GM19238 (cell line): ENCODE measurements around the gene TDRKH.

Source experiments
- DNase-seq: peaks from one replicate; pipeline ENCODE4 v3.0.0; 2011; ENCODE audit warnings: low spot score; ENCODE audit not compliant: insufficient read length

TDRKH gene

GRCh38 chr1:151823175-151823574 is 32.9 kb upstream of the TDRKH start:
- DNase-seq = no peak

DNA sequence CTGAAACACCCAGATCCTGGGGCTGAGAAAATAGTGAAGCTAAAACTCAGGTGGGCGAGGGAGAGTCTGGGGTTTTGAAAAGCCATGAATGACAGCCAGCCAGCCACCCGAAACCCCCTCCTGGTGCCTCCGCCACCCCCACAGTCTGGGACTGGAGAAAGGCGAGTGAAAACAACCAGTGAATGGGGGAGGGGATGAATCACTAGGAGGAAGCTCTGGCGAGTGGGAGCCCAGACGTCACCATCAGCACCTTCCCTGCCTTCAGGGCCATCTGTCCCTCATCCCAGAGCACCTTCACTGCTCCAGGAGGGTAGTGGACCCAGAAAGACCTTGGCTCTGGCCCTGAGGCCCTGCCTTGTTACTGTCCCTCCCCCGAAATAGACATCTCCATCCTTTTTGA is 32.1 kb upstream of the TDRKH start:
- DNase-seq = no peak

DNA sequence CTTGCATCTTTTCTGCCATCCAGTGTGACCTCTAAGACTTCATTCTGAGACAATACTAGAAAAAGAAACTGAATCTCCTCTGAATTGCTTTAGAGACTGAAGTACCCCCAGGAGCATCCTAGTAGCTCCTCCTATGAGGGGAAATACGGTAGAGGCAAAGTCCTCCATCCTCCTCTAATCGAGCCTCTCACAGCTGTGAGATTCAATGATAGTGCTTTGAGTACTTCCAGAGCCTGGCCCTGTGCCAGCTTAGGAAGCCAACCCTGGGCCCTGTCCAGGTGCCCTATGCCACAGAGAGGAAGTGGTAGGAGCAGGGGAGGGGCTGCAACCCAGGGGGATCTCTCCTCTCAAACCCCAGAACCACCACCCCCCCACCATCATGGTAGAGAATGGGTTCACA is 30.6 kb upstream of the TDRKH start:
- DNase-seq = no peak

- no peak for DNase-seq
These were observed 29.8 kb upstream of the TDRKH start for GRCh38 chr1:151819976-151820623.

DNA sequence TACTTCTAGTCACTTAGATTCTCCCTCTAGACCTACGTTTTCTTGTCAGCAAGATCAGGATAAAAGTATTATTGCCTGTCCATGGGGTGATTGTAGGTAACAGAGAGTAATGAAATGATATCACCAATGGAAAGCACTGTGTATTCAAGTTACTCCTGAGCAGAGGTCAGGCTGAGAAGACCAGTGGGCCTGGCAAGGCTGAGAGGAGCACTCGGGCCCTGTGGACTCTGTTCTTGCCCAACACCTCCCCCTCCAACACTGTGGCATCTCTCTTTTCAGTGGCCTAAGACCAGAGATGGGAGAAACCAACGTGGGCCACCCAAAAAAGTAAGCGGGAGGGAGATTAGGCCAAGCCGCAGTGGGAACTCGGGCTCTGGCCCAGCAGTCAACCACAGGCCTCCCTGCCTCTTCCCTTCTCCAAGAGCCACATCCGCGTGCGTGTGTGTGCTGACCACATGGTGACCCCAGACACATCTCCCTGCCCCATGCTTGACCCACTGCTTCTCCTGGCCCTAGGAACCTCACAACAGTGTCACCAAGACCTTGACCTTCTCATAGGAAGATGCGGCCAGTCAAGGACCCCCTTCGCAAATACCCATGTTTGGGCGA is 29.0 kb upstream of the TDRKH start:
- no peak for DNase-seq

- DNase-seq = no peak
These were observed 27.0 kb upstream of the TDRKH start for GRCh38 chr1:151817353-151817730.

DNA sequence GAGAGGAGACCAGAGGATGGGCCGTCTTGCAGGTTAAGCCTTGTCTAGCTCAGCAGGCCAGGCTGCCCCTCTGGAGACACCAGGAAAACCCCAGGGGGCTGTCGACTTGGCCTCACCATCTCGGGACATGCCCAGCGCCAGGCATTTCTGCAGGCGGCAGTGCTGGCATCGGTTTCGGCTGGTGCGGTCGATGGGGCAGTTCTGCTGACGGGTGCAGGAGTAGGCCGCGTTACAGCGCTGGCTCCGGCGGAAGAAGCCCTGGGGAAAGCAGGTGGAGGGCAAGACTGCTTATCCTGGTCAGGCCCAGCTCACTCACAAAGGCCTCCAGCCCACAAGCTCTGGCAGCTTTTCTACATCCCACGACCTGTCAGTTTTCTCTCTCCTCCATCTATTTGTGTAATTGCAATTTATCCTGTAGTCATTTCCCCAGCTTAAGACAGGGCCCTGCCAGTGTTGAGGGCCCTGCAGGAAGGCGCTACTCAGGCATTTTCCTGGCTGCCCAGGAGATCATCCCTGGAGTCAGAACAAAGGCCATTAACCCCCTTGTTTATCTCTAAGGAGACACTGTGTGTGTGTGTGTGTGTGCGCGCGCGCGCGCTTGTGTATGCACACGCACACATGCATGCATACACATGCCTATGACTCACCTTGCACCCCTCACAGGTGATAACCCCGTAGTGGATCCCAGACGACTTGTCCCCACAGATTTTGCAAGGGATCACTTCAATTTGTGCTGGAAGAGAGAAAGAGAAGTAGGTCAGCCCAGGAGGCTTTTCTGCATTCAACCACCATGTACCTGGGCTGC is 26.4 kb upstream of the TDRKH start:
- no peak for DNase-seq

- DNase-seq = no peak
These were observed 25.5 kb upstream of the TDRKH start for GRCh38 chr1:151815716-151816327.

DNA sequence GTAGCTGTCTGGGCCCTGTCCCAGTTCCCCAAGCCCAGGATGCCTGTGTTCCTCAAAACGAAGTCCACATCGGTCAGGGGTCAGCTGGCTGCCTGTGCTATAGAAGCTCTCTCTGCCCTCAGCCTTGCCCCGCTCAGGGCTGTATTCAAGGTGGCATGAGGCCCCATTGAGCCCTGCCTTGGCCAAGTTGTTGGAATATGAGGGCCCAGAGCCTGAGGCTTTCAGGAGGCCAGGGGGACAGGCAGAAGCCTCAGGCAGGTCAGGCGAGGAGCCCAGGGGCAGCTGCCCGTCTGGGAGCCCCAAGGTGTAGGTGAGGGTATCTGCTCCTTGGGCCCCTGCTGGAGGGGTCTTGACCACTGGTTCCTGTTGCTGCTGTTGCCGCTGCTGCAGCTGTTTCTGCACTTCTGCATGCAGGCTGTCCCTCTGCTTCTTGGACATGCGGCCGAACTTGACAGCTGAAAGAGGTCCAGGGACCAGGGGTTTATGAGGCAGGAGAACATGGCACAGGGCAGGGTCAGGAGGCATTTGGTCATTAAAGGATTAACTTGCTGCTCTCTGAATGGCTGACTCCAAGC is 24.8 kb upstream of the TDRKH start:
- no peak for DNase-seq

DNA sequence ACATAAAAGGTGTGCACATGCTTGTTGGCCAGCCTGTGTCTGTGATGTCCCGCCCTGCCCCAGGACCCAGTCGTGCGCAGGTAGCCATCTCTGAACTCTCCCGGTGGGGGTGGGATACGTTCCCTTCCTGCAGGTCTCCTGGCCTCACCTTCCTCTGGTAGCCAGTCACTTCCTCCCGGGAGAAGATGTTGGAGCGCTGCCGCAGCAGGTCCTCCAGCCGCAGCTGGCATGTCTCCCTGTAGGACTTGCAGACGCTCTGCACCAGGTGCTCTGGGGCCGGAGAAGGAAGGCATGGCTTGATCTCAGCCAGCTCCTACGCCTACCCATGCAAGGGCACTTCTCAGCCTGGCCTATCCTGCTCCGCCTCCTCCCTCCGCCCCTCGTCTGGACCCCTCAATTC is 24.1 kb upstream of the TDRKH start:
- DNase-seq = no peak

GRCh38 chr1:151813271-151813977 is 23.1 kb upstream of the TDRKH start:
- no peak for DNase-seq

DNA sequence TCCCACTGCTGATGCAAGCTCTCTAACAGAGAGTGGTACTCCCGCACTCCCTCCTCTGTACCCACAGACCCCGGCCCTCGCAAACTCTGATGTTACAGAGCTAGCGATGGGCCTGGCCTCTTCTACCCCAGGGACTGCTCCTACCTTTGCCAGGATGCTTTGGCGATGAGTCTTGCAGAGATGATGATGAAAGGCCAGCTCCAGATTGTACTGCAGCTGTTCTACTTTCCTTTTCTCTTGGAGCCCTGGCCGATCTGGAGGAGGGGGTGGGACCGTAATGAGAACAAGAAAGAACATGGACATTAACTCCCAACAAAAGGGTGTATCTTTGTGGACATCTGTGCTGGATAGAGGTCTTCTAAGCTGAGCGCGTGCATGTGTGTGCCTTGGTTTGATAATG is 20.9 kb upstream of the TDRKH start:
- DNase-seq = no peak

DNA sequence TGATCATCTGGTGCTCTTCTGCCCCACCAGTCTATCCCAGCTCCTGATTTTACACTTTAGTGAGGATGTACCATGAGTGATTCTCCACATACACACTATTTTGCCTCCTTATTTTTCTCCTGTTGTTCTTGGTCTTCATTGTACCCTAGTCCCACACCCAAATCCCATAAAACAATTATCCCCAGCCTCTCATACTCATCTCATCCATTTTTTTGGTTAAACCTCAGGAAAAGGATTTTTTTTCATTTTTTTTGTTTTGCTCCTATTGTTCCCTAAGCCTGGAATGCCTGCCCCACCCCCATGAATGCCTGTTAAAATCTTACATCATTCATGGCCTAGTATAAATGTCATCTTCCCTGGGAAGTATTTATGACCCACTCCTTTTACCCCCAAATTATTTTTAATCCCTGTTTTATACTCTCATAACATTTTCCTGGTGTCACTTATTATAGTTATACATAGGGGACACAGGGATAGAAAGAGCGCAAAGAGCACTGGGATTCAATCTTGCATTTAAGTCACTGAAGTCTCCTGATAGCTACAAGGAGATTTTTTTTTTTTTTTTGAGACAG is 19.8 kb upstream of the TDRKH start:
- DNase-seq = no peak

DNA sequence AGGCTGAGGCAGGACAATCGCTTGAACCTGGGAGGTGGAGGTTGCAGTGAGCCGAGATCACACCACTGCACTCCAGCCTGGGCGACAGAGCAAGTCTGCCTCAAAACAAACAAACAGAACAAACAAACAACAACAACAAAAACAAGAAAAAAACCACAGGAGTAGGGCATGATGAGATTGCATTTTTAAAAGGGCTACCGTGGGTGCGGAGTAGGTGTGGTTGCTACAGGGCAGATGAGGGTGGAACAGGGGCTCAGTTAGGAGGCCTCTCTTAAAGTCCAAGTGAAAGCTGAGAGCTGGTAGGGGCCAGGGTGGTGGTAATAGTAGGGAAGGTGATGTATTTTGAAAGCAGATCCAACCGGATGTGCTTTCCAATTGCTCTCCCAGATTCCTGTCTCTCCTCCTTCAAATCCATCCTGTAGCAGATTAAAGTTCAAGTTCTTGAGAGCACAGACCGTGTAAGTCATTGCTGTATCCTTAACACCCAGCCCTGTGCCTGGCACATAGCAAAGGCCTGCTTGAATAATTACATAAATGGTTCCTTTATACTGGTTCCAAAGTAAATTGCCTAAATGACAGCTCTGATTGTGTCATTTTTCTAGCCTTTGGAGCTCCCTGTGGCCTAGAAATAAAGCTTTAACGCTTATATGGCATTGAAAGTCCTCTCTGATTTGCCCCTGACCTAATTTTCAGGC is 19.1 kb upstream of the TDRKH start:
- DNase-seq = no peak

GRCh38 chr1:151807766-151808165 is 17.5 kb upstream of the TDRKH start:
- no peak for DNase-seq

DNA sequence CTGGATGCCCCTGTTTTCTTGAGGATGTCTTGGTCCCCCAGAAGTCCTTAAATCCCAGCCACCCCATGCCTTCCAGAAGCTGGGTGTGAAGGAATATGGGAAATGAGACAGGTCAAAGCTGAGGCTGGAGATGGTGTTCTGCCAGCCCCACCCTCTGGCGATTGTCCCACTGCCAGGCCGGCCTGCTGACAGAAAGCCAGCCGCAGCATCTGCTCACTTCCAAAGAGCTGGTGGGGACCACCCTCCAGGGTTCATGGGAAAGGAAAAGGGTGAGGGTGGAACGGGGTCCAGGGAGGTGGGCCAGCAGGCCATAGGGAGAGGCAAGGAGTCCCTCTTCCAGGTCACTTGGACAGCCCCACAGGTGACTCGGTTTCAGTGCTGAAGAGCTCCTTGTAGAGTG is 16.8 kb upstream of the TDRKH start:
- no peak for DNase-seq

GRCh38 chr1:151806170-151806569 is 15.9 kb upstream of the TDRKH start:
- DNase-seq = no peak

- DNase-seq = no peak
These were observed 14.9 kb upstream of the TDRKH start, which contains the start of gene LINGO4 for GRCh38 chr1:151805066-151805820. Gene LINGO4, minus strand, starts transcription at chr1:151805419. Its CDS starts 2,715 bp downstream, at chr1:151802704.

DNA sequence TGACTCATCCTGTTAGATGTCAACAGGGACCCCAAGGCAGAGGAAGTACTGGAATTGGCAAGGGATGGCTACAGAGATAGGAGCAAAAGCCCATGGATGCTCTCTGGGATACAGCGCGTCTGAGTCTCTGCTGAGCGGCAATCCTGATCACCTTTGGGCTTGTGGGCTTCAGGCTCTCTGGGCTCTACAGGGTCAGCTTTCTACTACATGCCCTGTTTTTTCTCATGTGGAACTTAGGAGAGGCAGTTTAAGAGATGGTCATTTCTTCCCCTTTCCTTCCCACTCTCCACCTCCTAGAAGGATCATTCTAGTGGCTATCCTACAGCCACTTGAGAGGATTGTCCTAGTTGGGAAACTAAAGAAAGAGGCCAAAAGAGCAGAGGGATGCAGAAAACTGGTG is 13.6 kb upstream of the TDRKH start:
- DNase-seq = no peak

GRCh38 chr1:151803164-151803563 is 12.9 kb upstream of the TDRKH start:
- DNase-seq = no peak
